ENCODE results near the gene DENND1A.

Gene DENND1A

GRCh38 chr9:123660691-123661466 is 269.0 kb downstream of the DENND1A start:
- TF ChIP-seq, protein P1, sequence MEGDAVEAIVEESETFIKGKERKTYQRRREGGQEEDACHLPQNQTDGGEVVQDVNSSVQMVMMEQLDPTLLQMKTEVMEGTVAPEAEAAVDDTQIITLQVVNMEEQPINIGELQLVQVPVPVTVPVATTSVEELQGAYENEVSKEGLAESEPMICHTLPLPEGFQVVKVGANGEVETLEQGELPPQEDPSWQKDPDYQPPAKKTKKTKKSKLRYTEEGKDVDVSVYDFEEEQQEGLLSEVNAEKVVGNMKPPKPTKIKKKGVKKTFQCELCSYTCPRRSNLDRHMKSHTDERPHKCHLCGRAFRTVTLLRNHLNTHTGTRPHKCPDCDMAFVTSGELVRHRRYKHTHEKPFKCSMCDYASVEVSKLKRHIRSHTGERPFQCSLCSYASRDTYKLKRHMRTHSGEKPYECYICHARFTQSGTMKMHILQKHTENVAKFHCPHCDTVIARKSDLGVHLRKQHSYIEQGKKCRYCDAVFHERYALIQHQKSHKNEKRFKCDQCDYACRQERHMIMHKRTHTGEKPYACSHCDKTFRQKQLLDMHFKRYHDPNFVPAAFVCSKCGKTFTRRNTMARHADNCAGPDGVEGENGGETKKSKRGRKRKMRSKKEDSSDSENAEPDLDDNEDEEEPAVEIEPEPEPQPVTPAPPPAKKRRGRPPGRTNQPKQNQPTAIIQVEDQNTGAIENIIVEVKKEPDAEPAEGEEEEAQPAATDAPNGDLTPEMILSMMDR (IDR thresholded peaks at IDR 0.05), result no peak
- Histone ChIP-seq H3K27me3 (ENCODE audit: control insufficient read depth, insufficient read depth, low read length) (no peaks in the 10 kb centered on the region), H3K4me3 (ENCODE audit: low read depth, low read length) (no peak overlapping the region), H3K79me2 (no peaks in the 10 kb centered on the region), H3K4me2 (ENCODE audit: low read length) (no peak overlapping the region), H3K36me3 (ENCODE audit: control insufficient read depth, insufficient read depth, low read length) (no peaks in the 10 kb centered on the region), H3K27ac (no peak overlapping the region), H3K4me1 (no peaks in the 10 kb centered on the region), H3K9me3 (ENCODE audit: control insufficient read depth, low read length) (no peaks in the 10 kb centered on the region), H3K9ac (no peak overlapping the region), H2AFZ (no peak overlapping the region)

GRCh38 chr9:123659358-123659757 is 270.6 kb downstream of the DENND1A start:
- Histone ChIP-seq H3K27me3 (ENCODE audit: control insufficient read depth, insufficient read depth, low read length) (no peaks in the 10 kb centered on the region), H3K4me2 (ENCODE audit: low read length) (no peak overlapping the region), H3K9ac (no peak overlapping the region), H2AFZ (no peak overlapping the region), H3K79me2 (no peaks in the 10 kb centered on the region), H3K4me1 (no peaks in the 10 kb centered on the region), H3K27ac (no peak overlapping the region), H3K9me3 (ENCODE audit: control insufficient read depth, low read length) (no peaks in the 10 kb centered on the region), H3K4me3 (ENCODE audit: low read depth, low read length) (no peak overlapping the region), H3K36me3 (ENCODE audit: control insufficient read depth, insufficient read depth, low read length) (no peaks in the 10 kb centered on the region)
- TF ChIP-seq, protein P1 (IDR thresholded peaks at IDR 0.05), result no peak

DNA sequence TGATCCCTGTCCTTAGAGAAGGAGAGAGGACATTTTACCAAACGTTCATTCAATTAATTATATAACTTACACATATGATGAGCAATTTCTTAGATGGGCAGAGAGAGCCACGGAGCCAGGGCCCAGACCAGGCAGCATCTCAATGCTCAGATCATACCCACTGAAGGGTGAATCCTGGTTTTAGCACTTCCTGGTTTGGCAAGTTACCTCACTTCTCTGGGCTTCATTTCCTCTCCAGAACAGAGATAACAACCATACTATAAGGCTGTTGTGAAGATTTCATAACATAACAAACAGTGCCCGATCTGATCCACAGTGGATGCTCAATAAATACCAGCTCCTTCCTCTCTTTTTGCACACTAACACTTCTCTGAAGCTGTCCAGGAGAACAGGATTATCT is 271.1 kb downstream of the DENND1A start:
- H3K4me2 ChIP-seq (ENCODE audit: low read length), result no peak overlapping the region
- no peaks in the 10 kb centered on the region for H3K79me2 ChIP-seq
- H3K9ac ChIP-seq, result no peak overlapping the region
- H2AFZ ChIP-seq, result no peak overlapping the region
- H3K4me3 ChIP-seq (ENCODE audit: low read depth, low read length), result no peak overlapping the region
- H3K27me3 ChIP-seq (ENCODE audit: control insufficient read depth, insufficient read depth, low read length), result no peaks in the 10 kb centered on the region
- H3K36me3 ChIP-seq (ENCODE audit: control insufficient read depth, insufficient read depth, low read length), result no peaks in the 10 kb centered on the region
- no peaks in the 10 kb centered on the region for H3K4me1 ChIP-seq
- H3K9me3 ChIP-seq (ENCODE audit: control insufficient read depth, low read length), result no peaks in the 10 kb centered on the region
- TF ChIP-seq, protein P1 (IDR thresholded peaks at IDR 0.05), result no peak
- no peak overlapping the region for H3K27ac ChIP-seq

DNA sequence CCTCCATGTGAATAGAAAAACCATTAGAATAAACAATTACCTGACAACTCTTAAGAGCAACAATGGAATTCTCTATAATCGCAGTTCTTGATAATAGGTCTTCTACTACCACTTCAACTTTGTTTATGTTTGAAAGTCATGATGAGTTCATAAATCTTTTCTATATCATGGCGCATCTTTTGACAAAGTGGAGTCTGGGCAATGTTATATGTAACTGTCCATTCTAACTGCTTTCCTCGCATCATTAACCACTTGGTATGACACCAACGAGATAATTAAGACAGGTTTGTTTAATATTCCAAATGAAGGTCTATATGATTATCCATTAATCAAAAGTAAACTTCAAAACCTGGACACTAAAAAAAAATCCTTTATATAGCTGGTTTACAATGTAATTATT is 272.0 kb downstream of the DENND1A start:
- Histone ChIP-seq H2AFZ (no peak overlapping the region), H3K9me3 (ENCODE audit: control insufficient read depth, low read length) (no peaks in the 10 kb centered on the region), H3K9ac (no peak overlapping the region), H3K27me3 (ENCODE audit: control insufficient read depth, insufficient read depth, low read length) (no peaks in the 10 kb centered on the region), H3K27ac (no peak overlapping the region), H3K79me2 (no peaks in the 10 kb centered on the region), H3K36me3 (ENCODE audit: control insufficient read depth, insufficient read depth, low read length) (no peaks in the 10 kb centered on the region), H3K4me2 (ENCODE audit: low read length) (no peak overlapping the region), H3K4me3 (ENCODE audit: low read depth, low read length) (no peak overlapping the region), H3K4me1 (no peaks in the 10 kb centered on the region)
- TF ChIP-seq, protein P1 (IDR thresholded peaks at IDR 0.05), result no peak

DNA sequence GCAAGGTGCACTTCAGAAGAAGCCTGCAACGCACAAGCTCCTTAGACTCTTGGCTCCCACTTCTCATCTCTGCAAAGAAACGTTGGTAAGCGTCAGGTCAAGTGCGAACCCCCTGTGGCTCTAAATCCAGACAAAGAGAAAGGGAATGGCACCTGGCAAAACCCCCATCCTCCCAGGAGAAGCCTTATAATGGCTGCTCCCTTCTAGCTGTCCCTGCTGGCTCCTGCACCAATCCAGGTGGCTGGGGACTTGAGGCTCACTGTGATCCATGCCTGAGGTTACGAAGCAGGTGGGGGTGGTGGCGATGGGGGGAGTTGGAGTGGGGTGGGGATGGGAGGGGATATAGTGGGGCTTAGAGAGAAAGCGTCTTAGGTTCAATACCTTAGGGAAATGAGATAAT is 272.8 kb downstream of the DENND1A start:
- Histone ChIP-seq H3K4me3 (ENCODE audit: low read depth, low read length) (no peak overlapping the region), H3K79me2 (no peaks in the 10 kb centered on the region)
- TF ChIP-seq, protein P1 (IDR thresholded peaks at IDR 0.05), result no peak

More for the DNA sequence above, 272.8 kb downstream of the DENND1A start:
- no peak overlapping the region for H2AFZ ChIP-seq
- H3K4me1 ChIP-seq, result no peaks in the 10 kb centered on the region
- no peaks in the 10 kb centered on the region for H3K27me3 ChIP-seq (ENCODE audit: control insufficient read depth, insufficient read depth, low read length)
- H3K4me2 ChIP-seq (ENCODE audit: low read length), result no peak overlapping the region
- H3K9ac ChIP-seq, result no peak overlapping the region
- no peaks in the 10 kb centered on the region for H3K9me3 ChIP-seq (ENCODE audit: control insufficient read depth, low read length)
- no peaks in the 10 kb centered on the region for H3K36me3 ChIP-seq (ENCODE audit: control insufficient read depth, insufficient read depth, low read length)
- H3K27ac ChIP-seq, result no peak overlapping the region
